Neural progenitor cell (in vitro differentiated cells): Measurements from ENCODE around the gene MAGI2.

ENCODE experiments used
- CTCF ChIP-seq: fragments of 200-600 bp; sonication (generic); IDR thresholded peaks from 2 replicates; pipeline ENCODE4 v1.5.1; 2017; ENCODE audit warnings: antibody characterized with exemption, mild to moderate bottlenecking
- EZH2 ChIP-seq: fragments of 200-600 bp; sonication (generic); IDR thresholded peaks from 2 replicates; pipeline ENCODE4 v1.6.1; 2017; ENCODE audit warnings: antibody characterized with exemption, mild to moderate bottlenecking, moderate library complexity
- EZH2phosphoT487 ChIP-seq: fragments of 200-600 bp; sonication (generic); IDR thresholded peaks from 2 replicates; pipeline ENCODE4 v1.6.1; 2017; ENCODE audit warnings: antibody characterized with exemption

GRCh38 chr7:79079919-79080554 lies 373.4 kb downstream of the MAGI2 start:
- TF ChIP-seq CTCF, result no peak
- no peak for TF ChIP-seq EZH2
- TF ChIP-seq EZH2phosphoT487, result no peak
